GM23338 (cell line): ENCODE measurements around the gene TEPSIN.

Source experiments
- EZH2 ChIP-seq: fragments of 200-600 bp; sonication (generic); IDR thresholded peaks from one replicate; pipeline ENCODE4 v1.8.0; 2017; ENCODE audit warnings: antibody characterized with exemption, mild to moderate bottlenecking, low read depth; ENCODE audit not compliant: unreplicated experiment
- JUNB ChIP-seq: IDR thresholded peaks from one replicate; pipeline ENCODE4 v1.6.1; 2016; ENCODE audit warnings: antibody characterized with exemption; ENCODE audit not compliant: unreplicated experiment
- POLR2AphosphoS5 ChIP-seq: IDR thresholded peaks from 2 replicates; pipeline ENCODE4 v1.6.1; 2016; ENCODE audit warnings: antibody characterized with exemption, low read depth
- TF ChIP-seq, protein P1 (sequence below), 2 experiments: fragments of 200-600 bp in 1 of 2; sonication (generic) in 1 of 2; conservative IDR thresholded peaks; 2 replicates each; pipeline versions ENCODE4 v1.5.1 to v1.6.1; 2016 to 2017; ENCODE audit warnings: antibody characterized with exemption in 2 of 2, low read depth in 2 of 2, mild to moderate bottlenecking in 2 of 2, moderate library complexity in 1 of 2

DNA sequence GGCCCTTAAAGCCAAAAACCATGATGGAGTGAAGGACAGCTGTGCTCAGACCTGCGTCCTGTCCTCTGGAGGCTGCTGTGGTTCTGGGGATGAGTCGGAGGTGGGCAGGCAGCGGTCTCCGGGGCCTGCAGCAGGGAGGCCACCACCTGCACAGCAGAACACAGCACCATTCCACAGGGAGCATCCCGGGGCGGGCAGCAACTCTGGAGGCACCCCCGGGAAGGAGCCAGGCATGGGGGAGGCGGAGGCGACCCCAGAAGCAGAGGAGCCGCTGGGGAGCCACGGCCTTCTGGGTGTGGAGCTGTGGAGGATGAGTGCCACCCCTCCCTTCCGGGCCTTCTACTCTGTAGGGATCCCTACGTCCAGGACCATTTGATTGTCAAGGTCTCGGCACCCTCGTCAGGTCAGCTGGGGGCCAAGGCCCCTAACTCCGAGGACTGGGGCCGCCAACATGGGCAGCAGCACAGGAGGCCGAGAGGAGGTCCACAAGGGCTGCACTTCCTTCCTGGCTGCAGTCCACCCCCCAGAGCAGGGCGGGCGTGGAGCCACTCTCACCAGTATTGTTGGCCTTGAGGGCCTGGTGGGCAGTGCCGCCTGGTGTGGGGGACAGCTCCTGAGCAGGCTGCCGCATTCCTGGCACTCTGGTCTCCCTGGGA lies 39.9 kb downstream of the TEPSIN start:
- TF ChIP-seq POLR2AphosphoS5 (no peak), JUNB (no peak), EZH2 (no peak)
- TF ChIP-seq, protein P1, sequence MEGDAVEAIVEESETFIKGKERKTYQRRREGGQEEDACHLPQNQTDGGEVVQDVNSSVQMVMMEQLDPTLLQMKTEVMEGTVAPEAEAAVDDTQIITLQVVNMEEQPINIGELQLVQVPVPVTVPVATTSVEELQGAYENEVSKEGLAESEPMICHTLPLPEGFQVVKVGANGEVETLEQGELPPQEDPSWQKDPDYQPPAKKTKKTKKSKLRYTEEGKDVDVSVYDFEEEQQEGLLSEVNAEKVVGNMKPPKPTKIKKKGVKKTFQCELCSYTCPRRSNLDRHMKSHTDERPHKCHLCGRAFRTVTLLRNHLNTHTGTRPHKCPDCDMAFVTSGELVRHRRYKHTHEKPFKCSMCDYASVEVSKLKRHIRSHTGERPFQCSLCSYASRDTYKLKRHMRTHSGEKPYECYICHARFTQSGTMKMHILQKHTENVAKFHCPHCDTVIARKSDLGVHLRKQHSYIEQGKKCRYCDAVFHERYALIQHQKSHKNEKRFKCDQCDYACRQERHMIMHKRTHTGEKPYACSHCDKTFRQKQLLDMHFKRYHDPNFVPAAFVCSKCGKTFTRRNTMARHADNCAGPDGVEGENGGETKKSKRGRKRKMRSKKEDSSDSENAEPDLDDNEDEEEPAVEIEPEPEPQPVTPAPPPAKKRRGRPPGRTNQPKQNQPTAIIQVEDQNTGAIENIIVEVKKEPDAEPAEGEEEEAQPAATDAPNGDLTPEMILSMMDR (conservative IDR thresholded peaks at IDR 0.05; ENCODE audit: low read depth in 2 of 2) = no peak
